A673 (cell line): ENCODE measurements around the gene SIAH2.

Source experiments
- EZH2 ChIP-seq: fragments of 200-600 bp; sonication (generic); IDR thresholded peaks from 2 replicates; pipeline ENCODE4 v1.6.1; 2017; ENCODE audit warnings: borderline replicate concordance, low read depth, mild to moderate bottlenecking, mixed read lengths, antibody characterized with exemption, low read length; ENCODE audit not compliant: poor library complexity, severe bottlenecking
- TF ChIP-seq, protein P1 (sequence below): fragments of 300-800, 200-600 bp; sonication (generic); conservative IDR thresholded peaks from 2 replicates; pipeline ENCODE4 v1.5.1; 2017; ENCODE audit warnings: low read depth, mild to moderate bottlenecking, antibody characterized with exemption, low read length, moderate library complexity, mixed read lengths

DNA sequence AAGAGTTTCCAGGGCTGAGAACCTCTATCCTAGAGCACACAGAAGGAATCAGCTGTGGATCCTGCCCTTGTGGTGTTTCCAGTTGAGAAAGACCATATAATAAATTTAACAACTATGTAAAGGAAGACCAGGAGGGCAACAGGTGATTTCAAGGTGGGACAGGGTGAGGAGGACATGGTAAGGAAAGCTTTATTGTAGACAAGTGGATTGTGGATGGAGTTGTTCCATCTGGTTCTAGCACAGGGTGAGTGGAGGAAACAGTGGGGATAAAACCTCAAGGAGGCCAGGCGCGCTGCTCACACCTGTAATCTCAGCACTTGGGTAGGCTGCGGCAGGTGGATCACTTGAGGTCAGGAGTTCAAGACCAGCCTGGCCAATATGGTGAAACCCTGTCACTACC is 17.1 kb downstream of the SIAH2 start:
- TF ChIP-seq, protein P1, sequence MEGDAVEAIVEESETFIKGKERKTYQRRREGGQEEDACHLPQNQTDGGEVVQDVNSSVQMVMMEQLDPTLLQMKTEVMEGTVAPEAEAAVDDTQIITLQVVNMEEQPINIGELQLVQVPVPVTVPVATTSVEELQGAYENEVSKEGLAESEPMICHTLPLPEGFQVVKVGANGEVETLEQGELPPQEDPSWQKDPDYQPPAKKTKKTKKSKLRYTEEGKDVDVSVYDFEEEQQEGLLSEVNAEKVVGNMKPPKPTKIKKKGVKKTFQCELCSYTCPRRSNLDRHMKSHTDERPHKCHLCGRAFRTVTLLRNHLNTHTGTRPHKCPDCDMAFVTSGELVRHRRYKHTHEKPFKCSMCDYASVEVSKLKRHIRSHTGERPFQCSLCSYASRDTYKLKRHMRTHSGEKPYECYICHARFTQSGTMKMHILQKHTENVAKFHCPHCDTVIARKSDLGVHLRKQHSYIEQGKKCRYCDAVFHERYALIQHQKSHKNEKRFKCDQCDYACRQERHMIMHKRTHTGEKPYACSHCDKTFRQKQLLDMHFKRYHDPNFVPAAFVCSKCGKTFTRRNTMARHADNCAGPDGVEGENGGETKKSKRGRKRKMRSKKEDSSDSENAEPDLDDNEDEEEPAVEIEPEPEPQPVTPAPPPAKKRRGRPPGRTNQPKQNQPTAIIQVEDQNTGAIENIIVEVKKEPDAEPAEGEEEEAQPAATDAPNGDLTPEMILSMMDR, result no peak
- TF ChIP-seq EZH2, result no peak
